HEK293 (cell line): ENCODE measurements around the gene GMPR2.

ENCODE experiments used
- CTCF ChIA-PET: fragments of 350-600 bp; formaldehyde crosslinking; extraction: SDS; loops from one replicate; lab custom pipeline; 2021; ENCODE audit warnings: antibody characterized with exemption; lab: Yijun Ruan, JAX
- POLR2A ChIA-PET: fragments of 300-600 bp; formaldehyde crosslinking; extraction: SDS; loops from one replicate; lab custom pipeline; 2020; ENCODE audit warnings: antibody characterized with exemption, inconsistent platforms; lab: Yijun Ruan, JAX
- H3K27ac ChIP-seq: fragments of 200-500 bp; sonication (Bioruptor generic); 2 replicates; pipeline ENCODE4 v1.5.1; 2014; ENCODE audit warnings: low read depth, low read length, control low read depth, inconsistent platforms; ENCODE audit errors: extremely low read depth
- H3K36me3 ChIP-seq, 2 experiments: fragments of 200-500 bp in 1 of 2; sonication (Bioruptor generic) in 1 of 2; 1 replicate in 1 of 2; 2 replicates in 1 of 2; pipeline ENCODE4 v1.5.1; 2014 to 2017; ENCODE audit warnings: inconsistent platforms in 2 of 2, low read length in 2 of 2; ENCODE audit not compliant: control insufficient read depth in 2 of 2, insufficient read depth in 1 of 2
- H3K4me1 ChIP-seq: fragments of 200-500 bp; sonication (Bioruptor generic); 2 replicates; pipeline ENCODE4 v1.5.1; 2014; ENCODE audit warnings: mild to moderate bottlenecking, low read length, inconsistent platforms; ENCODE audit not compliant: control insufficient read depth, insufficient read depth
- H3K4me3 ChIP-seq: 2 replicates; pipeline ENCODE4 v1.5.1; 2011; ENCODE audit warnings: low read depth, mild to moderate bottlenecking, control low read depth, low read length, moderate library complexity
- H3K9me3 ChIP-seq: fragments of 200-500 bp; sonication (Bioruptor generic); 2 replicates; pipeline ENCODE4 v1.5.1; 2014; ENCODE audit warnings: low read depth, low read length, inconsistent platforms; ENCODE audit not compliant: control insufficient read depth, insufficient read depth
- EGR2 ChIP-seq: fragments of 450-650 bp; formaldehyde crosslinking; IDR thresholded peaks from 2 replicates; pipeline ENCODE4 v1.5.1; 2016; ENCODE audit warnings: low read depth, missing biosample characterization, missing genetic modification characterization
- KLF1 ChIP-seq: fragments of 450-650 bp; formaldehyde crosslinking; IDR thresholded peaks from 2 replicates; pipeline ENCODE4 v1.5.1; 2016; ENCODE audit warnings: missing biosample characterization, missing genetic modification characterization
- ZBTB17 ChIP-seq: fragments of 450-650 bp; formaldehyde crosslinking; IDR thresholded peaks from 2 replicates; pipeline ENCODE4 v1.5.1; 2016; ENCODE audit warnings: missing biosample characterization, missing genetic modification characterization
- ZFHX2 ChIP-seq: fragments of 450-650 bp; formaldehyde crosslinking; conservative IDR thresholded peaks from 2 replicates; pipeline ENCODE4 v1.5.1; 2016; ENCODE audit warnings: missing biosample characterization, missing genetic modification characterization
- ZNF302 ChIP-seq: fragments of 450-650 bp; formaldehyde crosslinking; IDR thresholded peaks from 2 replicates; pipeline ENCODE4 v1.5.1; 2016; ENCODE audit warnings: missing biosample characterization, missing genetic modification characterization, low read depth
- ZNF510 ChIP-seq: fragments of 450-650 bp; formaldehyde crosslinking; IDR thresholded peaks from 2 replicates; pipeline ENCODE4 v1.5.1; 2018; ENCODE audit warnings: mild to moderate bottlenecking, missing genetic modification characterization, missing biosample characterization; ENCODE audit not compliant: insufficient replicate concordance
- ZNF555 ChIP-seq: fragments of 450-650 bp; formaldehyde crosslinking; conservative IDR thresholded peaks from 2 replicates; pipeline ENCODE4 v1.5.1; 2017; ENCODE audit warnings: missing biosample characterization, mild to moderate bottlenecking, missing genetic modification characterization, inconsistent platforms
- ZNF658 ChIP-seq: fragments of 450-650 bp; formaldehyde crosslinking; IDR thresholded peaks from 2 replicates; pipeline ENCODE4; 2016; ENCODE audit warnings: missing biosample characterization, missing genetic modification characterization
- ZNF701 ChIP-seq: fragments of 450-650 bp; formaldehyde crosslinking; IDR thresholded peaks from 2 replicates; pipeline ENCODE4 v1.5.1; 2016; ENCODE audit warnings: missing biosample characterization, missing genetic modification characterization
- TF ChIP-seq, protein P1 (sequence below): fragments of 450-650 bp; formaldehyde crosslinking; IDR thresholded peaks from 2 replicates; pipeline ENCODE4 v1.5.1; 2016; ENCODE audit warnings: missing biosample characterization, missing genetic modification characterization
- TF ChIP-seq, protein P2 (sequence below): fragments of 450-650 bp; formaldehyde crosslinking; conservative IDR thresholded peaks from 2 replicates; pipeline ENCODE4 v1.5.1; 2016; ENCODE audit warnings: low read depth, missing biosample characterization, missing genetic modification characterization

Gene GMPR2

DNA sequence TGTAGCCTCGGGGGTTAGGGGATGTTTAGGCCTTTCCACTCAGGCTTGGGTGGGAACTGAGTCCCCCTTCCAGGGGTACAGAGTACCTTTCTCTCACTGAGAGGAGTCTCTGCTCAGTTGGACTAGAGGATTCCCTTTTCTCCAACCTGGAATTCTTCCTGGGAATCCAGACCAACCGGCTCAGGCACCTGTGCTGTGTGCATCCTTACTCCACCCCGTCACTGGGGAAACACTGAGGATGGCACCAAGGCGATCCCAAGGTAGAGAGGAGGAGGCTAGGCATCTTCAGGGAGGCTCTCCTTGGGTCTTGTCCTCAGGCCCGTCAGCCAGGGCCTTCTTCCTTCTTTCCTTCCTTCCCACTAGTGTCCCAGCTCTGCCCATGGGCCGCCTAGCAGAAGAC lies 31.1 kb downstream of the GMPR2 start:
- no peaks in the 10 kb centered on the region for H3K4me1 ChIP-seq
- peaks cover 0 to 30% of the 10 kb centered on the region in 2 experiments; a peak in 1 of 3 replicates for H3K36me3 ChIP-seq
- ChIA-PET POLR2A (interaction anchor here (3.2 to 3.6 kb wide), 2 partner anchors 7 to 21 kb away, joined by 14 to 16 read pairs; partner anchors contain the start of genes RABGGTA and TINF2), CTCF (no interaction called here)
- H3K27ac ChIP-seq: no peak overlapping the region
- TF ChIP-seq KLF1: no peak
- TF ChIP-seq ZNF510 (tag by site-specific recombination): no peak
- TF ChIP-seq ZNF302 (tag by site-specific recombination): no peak
- no peak for TF ChIP-seq ZBTB17 (tag by site-specific recombination)
- TF ChIP-seq ZNF658 (tag by site-specific recombination): no peak
- no peak for TF ChIP-seq ZNF555 (tag by site-specific recombination)
- H3K4me3 ChIP-seq: no peak overlapping the region
- no peaks in the 10 kb centered on the region for H3K9me3 ChIP-seq

DNA sequence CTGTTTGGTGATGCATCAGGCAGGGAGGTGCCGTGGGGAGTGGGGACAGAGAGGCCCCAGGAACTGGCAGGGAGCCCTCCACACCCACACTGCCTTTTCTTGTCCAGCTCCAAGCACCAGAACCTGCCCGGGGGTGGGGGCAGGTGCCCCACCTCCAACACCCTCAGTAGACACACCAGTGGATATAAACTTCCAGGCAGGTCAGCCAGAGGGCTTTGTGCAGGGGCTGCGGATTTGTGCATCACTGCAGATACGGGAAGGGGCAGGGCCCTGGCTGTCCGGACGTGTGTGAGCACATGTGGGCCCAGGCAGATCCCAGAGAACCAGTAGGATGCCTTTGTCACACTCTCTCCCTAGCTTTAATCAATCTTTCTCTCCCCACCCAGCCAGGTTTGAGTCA lies 31.6 kb downstream of the GMPR2 start:
- POLR2A ChIA-PET: interaction anchor here (3.2 kb wide), 1 partner anchor 22 kb away, joined by 14 read pairs; the partner anchor contains the start of gene TINF2
- Histone ChIP-seq H3K27ac (no peak overlapping the region), H3K36me3 (peaks cover 0 to 34% of the 10 kb centered on the region in 2 experiments; a peak in 1 of 3 replicates), H3K9me3 (no peaks in the 10 kb centered on the region), H3K4me1 (no peaks in the 10 kb centered on the region), H3K4me3 (no peak overlapping the region)
- TF ChIP-seq, protein P1, sequence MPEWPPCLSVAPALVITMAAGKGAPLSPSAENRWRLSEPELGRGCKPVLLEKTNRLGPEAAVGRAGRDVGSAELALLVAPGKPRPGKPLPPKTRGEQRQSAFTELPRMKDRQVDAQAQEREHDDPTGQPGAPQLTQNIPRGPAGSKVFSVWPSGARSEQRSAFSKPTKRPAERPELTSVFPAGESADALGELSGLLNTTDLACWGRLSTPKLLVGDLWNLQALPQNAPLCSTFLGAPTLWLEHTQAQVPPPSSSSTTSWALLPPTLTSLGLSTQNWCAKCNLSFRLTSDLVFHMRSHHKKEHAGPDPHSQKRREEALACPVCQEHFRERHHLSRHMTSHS (tag by site-specific recombination): no peak
- TF ChIP-seq EGR2 (tag by site-specific recombination) (peak; percentile 50; the same call in 1 of the 2 replicates), ZFHX2 (tag by site-specific recombination) (peak; percentile 33; the same call in 1 of the 2 replicates)
- CTCF ChIA-PET: no interaction called here

DNA sequence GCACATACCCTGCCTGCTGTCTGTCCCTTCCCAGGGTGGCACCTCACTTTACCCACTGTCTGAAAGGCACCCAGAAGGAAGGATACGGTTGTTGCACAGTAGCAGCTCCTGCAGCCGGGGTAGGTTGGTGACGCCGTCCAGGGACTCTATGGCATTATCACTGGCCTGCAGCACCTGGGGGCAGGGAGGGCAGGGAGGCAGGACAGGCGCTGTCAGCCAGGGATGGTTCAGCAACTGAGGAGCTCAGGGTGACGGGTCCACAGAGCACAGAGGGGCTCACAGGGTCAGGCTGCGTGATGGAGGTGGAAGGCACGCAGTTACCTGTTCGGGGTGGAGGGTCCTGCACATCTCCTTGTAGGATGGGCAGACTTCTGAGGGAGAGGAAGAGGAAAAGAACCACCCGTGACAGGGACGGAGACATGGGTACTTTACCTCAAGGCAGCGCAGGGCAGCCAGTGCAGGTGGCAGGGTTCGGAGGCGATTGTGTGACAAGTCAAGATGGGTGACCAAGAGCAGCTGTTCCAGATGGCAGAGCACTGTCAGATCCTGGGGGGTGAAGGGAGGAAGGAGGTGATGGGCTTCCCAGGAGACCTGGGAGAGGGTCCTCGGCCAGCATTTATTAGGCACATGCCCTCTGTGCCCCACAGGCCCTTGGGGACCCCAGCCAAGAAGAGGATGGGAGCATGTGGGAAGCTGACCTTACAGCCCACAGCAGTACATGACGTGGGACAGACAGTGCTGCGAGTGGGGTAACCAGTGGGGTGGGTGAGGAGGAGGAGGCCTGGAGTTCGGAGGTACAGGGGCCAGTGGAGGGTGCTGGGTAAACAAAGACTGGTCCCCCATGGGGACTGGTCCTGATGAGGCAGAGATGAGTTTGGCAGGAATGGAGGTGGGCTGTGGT lies 33.9 kb downstream of the GMPR2 start:
- POLR2A ChIA-PET: interaction anchor here (0.6 to 1.6 kb wide), 3 partner anchors 24 to 40 kb away, joined by 3 to 4 read pairs (median 4); partner anchors contain the start of gene TINF2
- TF ChIP-seq ZNF701 (tag by site-specific recombination) (no peak), EGR2 (tag by site-specific recombination) (peak; percentile 13; the same call in 1 of the 2 replicates)
- TF ChIP-seq, protein P2, sequence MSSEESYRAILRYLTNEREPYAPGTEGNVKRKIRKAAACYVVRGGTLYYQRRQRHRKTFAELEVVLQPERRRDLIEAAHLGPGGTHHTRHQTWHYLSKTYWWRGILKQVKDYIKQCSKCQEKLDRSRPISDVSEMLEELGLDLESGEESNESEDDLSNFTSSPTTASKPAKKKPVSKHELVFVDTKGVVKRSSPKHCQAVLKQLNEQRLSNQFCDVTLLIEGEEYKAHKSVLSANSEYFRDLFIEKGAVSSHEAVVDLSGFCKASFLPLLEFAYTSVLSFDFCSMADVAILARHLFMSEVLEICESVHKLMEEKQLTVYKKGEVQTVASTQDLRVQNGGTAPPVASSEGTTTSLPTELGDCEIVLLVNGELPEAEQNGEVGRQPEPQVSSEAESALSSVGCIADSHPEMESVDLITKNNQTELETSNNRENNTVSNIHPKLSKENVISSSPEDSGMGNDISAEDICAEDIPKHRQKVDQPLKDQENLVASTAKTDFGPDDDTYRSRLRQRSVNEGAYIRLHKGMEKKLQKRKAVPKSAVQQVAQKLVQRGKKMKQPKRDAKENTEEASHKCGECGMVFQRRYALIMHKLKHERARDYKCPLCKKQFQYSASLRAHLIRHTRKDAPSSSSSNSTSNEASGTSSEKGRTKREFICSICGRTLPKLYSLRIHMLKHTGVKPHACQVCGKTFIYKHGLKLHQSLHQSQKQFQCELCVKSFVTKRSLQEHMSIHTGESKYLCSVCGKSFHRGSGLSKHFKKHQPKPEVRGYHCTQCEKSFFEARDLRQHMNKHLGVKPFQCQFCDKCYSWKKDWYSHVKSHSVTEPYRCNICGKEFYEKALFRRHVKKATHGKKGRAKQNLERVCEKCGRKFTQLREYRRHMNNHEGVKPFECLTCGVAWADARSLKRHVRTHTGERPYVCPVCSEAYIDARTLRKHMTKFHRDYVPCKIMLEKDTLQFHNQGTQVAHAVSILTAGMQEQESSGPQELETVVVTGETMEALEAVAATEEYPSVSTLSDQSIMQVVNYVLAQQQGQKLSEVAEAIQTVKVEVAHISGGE (tag by site-specific recombination): no peak
- no peaks in the 10 kb centered on the region for H3K4me1 ChIP-seq
- H3K4me3 ChIP-seq: no peak overlapping the region
- no peaks in the 10 kb centered on the region for H3K9me3 ChIP-seq
- peaks cover 0 to 39% of the 10 kb centered on the region in 2 experiments; a peak in 1 of 3 replicates for H3K36me3 ChIP-seq
- CTCF ChIA-PET: interaction anchor here (1.2 to 1.6 kb wide), 3 partner anchors 15 to 30 kb away, joined by 3 to 4 read pairs (median 4); partner anchors contain the start of gene TINF2
- H3K27ac ChIP-seq: no peak overlapping the region
